ENCODE data around the gene DCST2. TPM values are rescaled to one million over a fixed set of nuclear protein-coding genes. Genes with fewer than 3 reads are reported as not detected.

Gene DCST2
- total RNA-seq, 1 donor from 2014 or later = 2.2 TPM

GRCh38 chr1:155004352-155005075 lies 29.1 kb downstream of the DCST2 start:
- Mint-ChIP-seq H3K36me3 (ENCODE audit: insufficient read depth) (no peaks in the 10 kb centered on the region), H3K27me3 (no peaks in the 10 kb centered on the region), H3K9me3 (ENCODE audit: low read depth) (no peaks in the 10 kb centered on the region), H3K27ac (peak overlapping the region; percentile 85), H3K4me1 (ENCODE audit: low read depth) (peaks cover 18% of the 10 kb centered on the region), H3K4me3 (ENCODE audit: low read depth) (peak overlapping the region; percentile 98)
- TF ChIP-seq CTCF (IDR thresholded peaks at IDR 0.05; ENCODE audit: unreplicated experiment) = no peak
- DNase-seq (ENCODE audit: low spot score, unreplicated experiment) = no peak

GRCh38 chr1:155003766-155004351 lies 29.7 kb downstream of the DCST2 start:
- Mint-ChIP-seq H3K4me1 (ENCODE audit: low read depth) (peaks cover 19% of the 10 kb centered on the region), H3K36me3 (ENCODE audit: insufficient read depth) (no peaks in the 10 kb centered on the region), H3K27me3 (no peaks in the 10 kb centered on the region), H3K9me3 (ENCODE audit: low read depth) (no peaks in the 10 kb centered on the region), H3K4me3 (ENCODE audit: low read depth) (peak overlapping the region; percentile 98), H3K27ac (peak overlapping the region; percentile 91)
- peak; percentile 3 for TF ChIP-seq CTCF (IDR thresholded peaks at IDR 0.05; ENCODE audit: unreplicated experiment)
- no peak for DNase-seq (ENCODE audit: low spot score, unreplicated experiment)

- no peaks in the 10 kb centered on the region for H3K36me3 Mint-ChIP-seq (ENCODE audit: insufficient read depth)
- no peaks in the 10 kb centered on the region for H3K9me3 Mint-ChIP-seq (ENCODE audit: low read depth)
- TF ChIP-seq CTCF (IDR thresholded peaks at IDR 0.05; ENCODE audit: unreplicated experiment) = peak; percentile 5
- H3K4me1 Mint-ChIP-seq (ENCODE audit: low read depth) = peaks cover 17% of the 10 kb centered on the region
- peak overlapping the region; percentile 98 for H3K4me3 Mint-ChIP-seq (ENCODE audit: low read depth)
- peak overlapping the region; percentile 96 for H3K27ac Mint-ChIP-seq
- no peaks in the 10 kb centered on the region for H3K27me3 Mint-ChIP-seq
- no peak for DNase-seq (ENCODE audit: low spot score, unreplicated experiment)
Measured at GRCh38 chr1:155003227-155003765, 30.3 kb downstream of the DCST2 start.

- Mint-ChIP-seq H3K4me3 (ENCODE audit: low read depth) (peak within 1 kb of the TSS; percentile 98), H3K27ac (peak within 1 kb of the TSS; percentile 96), H3K4me1 (ENCODE audit: low read depth) (peaks cover 17% of the 10 kb centered on the region), H3K36me3 (ENCODE audit: insufficient read depth) (no peaks in the 10 kb centered on the region), H3K27me3 (no peaks in the 10 kb centered on the region), H3K9me3 (ENCODE audit: low read depth) (no peaks in the 10 kb centered on the region)
- no peak for TF ChIP-seq CTCF (IDR thresholded peaks at IDR 0.05; ENCODE audit: unreplicated experiment)
- DNase-seq (ENCODE audit: low spot score, unreplicated experiment) = no peak
Measured at GRCh38 chr1:155002464-155003226, 30.9 kb downstream of the DCST2 start, which contains the start of gene ZBTB7B. Gene ZBTB7B, plus strand, starts transcription at chr1:155002802. Its CDS starts 11,859 bp downstream, at chr1:155014661.
